Ishikawa (cell line): Measurements from ENCODE around the gene DGCR8.

Experiments
- EGR1 ChIP-seq: IDR thresholded peaks from 2 replicates; pipeline ENCODE4 v1.6.1; 2012
- EP300 ChIP-seq: IDR thresholded peaks from 2 replicates; pipeline ENCODE4 v1.6.1; 2012; ENCODE audit warnings: borderline replicate concordance
- FOXM1 ChIP-seq: IDR thresholded peaks from 2 replicates; pipeline ENCODE4 v1.6.1; 2012; ENCODE audit warnings: low read depth, borderline replicate concordance
- TAF1 ChIP-seq: IDR thresholded peaks from 2 replicates; pipeline ENCODE4 v1.6.1; 2012; ENCODE audit warnings: low read depth, mild to moderate bottlenecking
- ZBTB7A ChIP-seq: IDR thresholded peaks from 2 replicates; pipeline ENCODE4 v1.6.1; 2012; ENCODE audit warnings: low read depth
- TF ChIP-seq, protein P1 (sequence below): IDR thresholded peaks from 2 replicates; pipeline ENCODE4 v1.6.1; 2012
- TF ChIP-seq, protein P2 (sequence below): IDR thresholded peaks from 2 replicates; pipeline ENCODE4 v1.6.1; 2012

- TF ChIP-seq TAF1 = no peak
- no peak for TF ChIP-seq FOXM1
- TF ChIP-seq, protein P1, sequence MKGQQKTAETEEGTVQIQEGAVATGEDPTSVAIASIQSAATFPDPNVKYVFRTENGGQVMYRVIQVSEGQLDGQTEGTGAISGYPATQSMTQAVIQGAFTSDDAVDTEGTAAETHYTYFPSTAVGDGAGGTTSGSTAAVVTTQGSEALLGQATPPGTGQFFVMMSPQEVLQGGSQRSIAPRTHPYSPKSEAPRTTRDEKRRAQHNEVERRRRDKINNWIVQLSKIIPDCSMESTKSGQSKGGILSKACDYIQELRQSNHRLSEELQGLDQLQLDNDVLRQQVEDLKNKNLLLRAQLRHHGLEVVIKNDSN = no peak
- TF ChIP-seq EP300 = no peak
- TF ChIP-seq ZBTB7A = no peak
- TF ChIP-seq, protein P2, sequence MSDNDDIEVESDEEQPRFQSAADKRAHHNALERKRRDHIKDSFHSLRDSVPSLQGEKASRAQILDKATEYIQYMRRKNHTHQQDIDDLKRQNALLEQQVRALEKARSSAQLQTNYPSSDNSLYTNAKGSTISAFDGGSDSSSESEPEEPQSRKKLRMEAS = no peak
- no peak for TF ChIP-seq EGR1
These were observed 42.6 kb upstream of the DGCR8 start for GRCh38 chr22:20037419-20037818.
